ENCODE data around the gene RSPO1.

DNA sequence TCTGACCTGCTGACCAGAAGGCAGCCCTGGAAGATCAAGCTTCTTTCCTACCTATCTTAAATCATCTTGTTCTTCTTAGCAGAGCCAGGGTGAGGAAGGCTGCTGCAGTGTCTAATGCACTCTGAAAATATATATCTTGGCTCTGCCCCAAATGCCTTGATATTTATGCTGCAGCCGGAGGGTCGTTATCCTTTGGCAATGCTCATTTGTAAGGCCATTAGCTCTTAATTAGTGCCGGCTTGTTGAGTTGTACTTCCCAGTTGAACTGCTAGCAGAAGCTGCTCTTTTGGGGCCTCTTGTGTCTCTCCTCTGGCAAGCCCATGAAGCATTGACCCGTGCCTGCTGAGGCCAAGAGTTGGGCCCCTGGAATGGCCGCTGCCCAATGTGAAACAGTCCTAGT lies 34.8 kb downstream of the RSPO1 start:
- TF ChIP-seq, protein P1, sequence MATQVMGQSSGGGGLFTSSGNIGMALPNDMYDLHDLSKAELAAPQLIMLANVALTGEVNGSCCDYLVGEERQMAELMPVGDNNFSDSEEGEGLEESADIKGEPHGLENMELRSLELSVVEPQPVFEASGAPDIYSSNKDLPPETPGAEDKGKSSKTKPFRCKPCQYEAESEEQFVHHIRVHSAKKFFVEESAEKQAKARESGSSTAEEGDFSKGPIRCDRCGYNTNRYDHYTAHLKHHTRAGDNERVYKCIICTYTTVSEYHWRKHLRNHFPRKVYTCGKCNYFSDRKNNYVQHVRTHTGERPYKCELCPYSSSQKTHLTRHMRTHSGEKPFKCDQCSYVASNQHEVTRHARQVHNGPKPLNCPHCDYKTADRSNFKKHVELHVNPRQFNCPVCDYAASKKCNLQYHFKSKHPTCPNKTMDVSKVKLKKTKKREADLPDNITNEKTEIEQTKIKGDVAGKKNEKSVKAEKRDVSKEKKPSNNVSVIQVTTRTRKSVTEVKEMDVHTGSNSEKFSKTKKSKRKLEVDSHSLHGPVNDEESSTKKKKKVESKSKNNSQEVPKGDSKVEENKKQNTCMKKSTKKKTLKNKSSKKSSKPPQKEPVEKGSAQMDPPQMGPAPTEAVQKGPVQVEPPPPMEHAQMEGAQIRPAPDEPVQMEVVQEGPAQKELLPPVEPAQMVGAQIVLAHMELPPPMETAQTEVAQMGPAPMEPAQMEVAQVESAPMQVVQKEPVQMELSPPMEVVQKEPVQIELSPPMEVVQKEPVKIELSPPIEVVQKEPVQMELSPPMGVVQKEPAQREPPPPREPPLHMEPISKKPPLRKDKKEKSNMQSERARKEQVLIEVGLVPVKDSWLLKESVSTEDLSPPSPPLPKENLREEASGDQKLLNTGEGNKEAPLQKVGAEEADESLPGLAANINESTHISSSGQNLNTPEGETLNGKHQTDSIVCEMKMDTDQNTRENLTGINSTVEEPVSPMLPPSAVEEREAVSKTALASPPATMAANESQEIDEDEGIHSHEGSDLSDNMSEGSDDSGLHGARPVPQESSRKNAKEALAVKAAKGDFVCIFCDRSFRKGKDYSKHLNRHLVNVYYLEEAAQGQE (IDR thresholded peaks at IDR 0.05; ENCODE audit: insufficient read depth in 1 of 2, low read depth in 2 of 2, low read length in 2 of 2), result no peak
- no peak for TF ChIP-seq POLR2AphosphoS5 (IDR thresholded peaks at IDR 0.05; ENCODE audit: low read depth, low read length)
- TF ChIP-seq TAF1 (IDR thresholded peaks at IDR 0.05; ENCODE audit: borderline replicate concordance, insufficient read depth, low read length), result no peak
